CD4-positive, alpha-beta T cell (primary cell): ENCODE data around the gene TNFAIP1. TPM values are rescaled to one million over a fixed set of nuclear protein-coding genes. Genes with fewer than 3 reads are reported as not detected.

Source experiments
- ATAC-seq: fragments of 200-7000 bp; cut with Tn5 transposase; one replicate; pipeline ENCODE4 v1.10.0; 2022; ENCODE audit warnings: mild to moderate bottlenecking; ENCODE audit not compliant: poor library complexity
- CTCF ChIA-PET: fragments of 350-600 bp; sonication (Branson Sonifier 250); formaldehyde crosslinking; loops from one replicate; lab custom pipeline; 2021; ENCODE audit warnings: antibody characterized with exemption, inconsistent platforms; lab: Charles Lee
- POLR2A ChIA-PET: fragments of 350-600 bp; sonication (Branson Sonifier 250); formaldehyde crosslinking; loops from one replicate; lab custom pipeline; 2021; ENCODE audit warnings: antibody characterized with exemption, inconsistent platforms; lab: Charles Lee
- DNase-seq, 14 experiments: peaks; one replicate each; pipeline ENCODE4 v3.0.0-alpha.2; 2013 to 2020; ENCODE audit warnings: mixed read lengths in 2 of 14
- H3K27ac ChIP-seq, 2 donors: one replicate each; pipeline versions ENCODE4 v1.5.1 to v1.7.0; 2013; ENCODE audit warnings: low read length in 2 of 2, low read depth in 1 of 2, mild to moderate bottlenecking in 1 of 2
- H3K27me3 ChIP-seq, 2 experiments: 1 replicate in 1 of 2; 2 replicates in 1 of 2; pipeline versions ENCODE4 v1.6.1 to v1.7.0; 2013; ENCODE audit warnings: low read length in 2 of 2, control low read depth in 1 of 2, mild to moderate bottlenecking in 1 of 2, moderate library complexity in 1 of 2; ENCODE audit not compliant: insufficient read depth in 2 of 2, control insufficient read depth in 1 of 2
- H3K36me3 ChIP-seq: one replicate; pipeline ENCODE4 v1.6.1; 2013; ENCODE audit warnings: low read length, control low read depth; ENCODE audit not compliant: insufficient read depth
- H3K4me1 ChIP-seq: one replicate; pipeline ENCODE4 v1.6.1; 2013; ENCODE audit warnings: low read length, control low read depth; ENCODE audit not compliant: insufficient read depth
- H3K4me3 ChIP-seq: one replicate; pipeline ENCODE4 v1.5.1; 2013; ENCODE audit warnings: mild to moderate bottlenecking, low read length, moderate library complexity
- H3K9me3 ChIP-seq, 2 experiments: 1 replicate in 1 of 2; 2 replicates in 1 of 2; pipeline versions ENCODE4 v1.6.1 to v1.7.0; 2013; ENCODE audit warnings: low read length in 2 of 2, mild to moderate bottlenecking in 2 of 2, control low read depth in 1 of 2, moderate library complexity in 1 of 2; ENCODE audit not compliant: control insufficient read depth in 1 of 2, insufficient read depth in 1 of 2
- H3K27ac Mint-ChIP-seq: one replicate; pipeline ENCODE4 v1.8.0; 2020; ENCODE audit warnings: mixed read lengths
- H3K27me3 Mint-ChIP-seq: one replicate; pipeline ENCODE4 v1.8.0; 2021; ENCODE audit warnings: mixed read lengths
- H3K36me3 Mint-ChIP-seq: one replicate; pipeline ENCODE4 v1.8.0; 2021; ENCODE audit warnings: low read depth, mixed read lengths
- H3K4me1 Mint-ChIP-seq: one replicate; pipeline ENCODE4 v1.8.0; 2021; ENCODE audit warnings: low read depth, mixed read lengths
- H3K4me3 Mint-ChIP-seq: one replicate; pipeline ENCODE4 v1.8.0; 2020; ENCODE audit warnings: mild to moderate bottlenecking, mixed read lengths
- H3K9me3 Mint-ChIP-seq: one replicate; pipeline ENCODE4 v1.8.0; 2020; ENCODE audit warnings: mixed read lengths
- intact Hi-C, 2 experiments: fragments of 100-400 bp; cut with DNase I in 1 of 2; cut with micrococcal nuclease in 1 of 2; formaldehyde crosslinking; loops; one replicate each; pipeline versions ENCODE4 v1.15.1 to v1.9.0; 2023 to 2025; cut with DNase I, micrococcal nuclease
- total RNA-seq, 174 experiments: library from RNA in 2 of 174; stranded (reverse) in 2 of 174; gene quantifications; one replicate each; pipeline ENCODE4 v1.2.3 and lab custom pipeline; 2021 to 2026
- TF ChIP-seq, protein P1 (sequence below): fragments of 200-600 bp; IDR thresholded peaks from one replicate; pipeline ENCODE4 v1.8.0; 2022; ENCODE audit warnings: antibody characterized with exemption, mild to moderate bottlenecking

Gene TNFAIP1
- total RNA-seq, 2 experiments from 2014 or later: 9.5 to 12.1 TPM

DNA sequence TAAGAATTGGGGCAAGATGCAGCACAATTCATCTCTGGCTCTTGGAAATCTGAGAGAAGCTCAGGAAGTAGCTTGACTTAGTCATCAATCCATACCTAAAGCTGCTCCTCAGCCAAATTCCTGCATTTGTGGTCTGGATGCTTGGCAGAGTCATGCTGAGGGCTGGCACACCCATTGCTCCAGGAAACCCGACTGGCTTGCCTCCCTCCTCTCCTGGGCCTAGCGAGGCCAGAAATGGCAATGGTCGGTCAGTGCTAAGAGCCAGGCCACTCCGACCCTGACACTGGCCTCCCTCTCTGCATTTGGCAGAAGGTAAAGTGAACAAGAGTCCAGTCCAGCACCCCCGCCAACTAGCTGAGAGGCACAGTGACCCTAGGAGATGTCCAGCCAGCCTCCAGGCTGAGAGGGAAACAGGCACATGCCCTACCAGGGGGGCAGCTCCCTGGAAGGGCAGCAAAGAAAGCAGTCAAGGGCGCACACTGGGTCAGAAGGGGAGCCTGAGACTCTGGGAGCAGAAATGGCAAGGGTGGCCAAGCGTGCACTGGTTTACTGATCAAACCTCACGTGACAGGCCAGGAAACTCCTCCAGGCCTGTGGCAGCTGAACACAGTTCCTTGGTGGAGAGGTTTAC, 11.8 kb downstream of the TNFAIP1 start:
- Mint-ChIP-seq H3K27me3 (no peaks in the 10 kb centered on the region), H3K36me3 (peaks cover 85% of the 10 kb centered on the region), H3K4me3 (no peak overlapping the region), H3K27ac (no peak overlapping the region), H3K4me1 (no peaks in the 10 kb centered on the region), H3K9me3 (no peaks in the 10 kb centered on the region)
- ChIA-PET POLR2A (interaction anchor here (1.9 to 2.1 kb wide), 3 partner anchors 10 to 12 kb away, joined by 6 to 12 read pairs (median 8); partner anchors contain the start of genes IFT20, POLDIP2 and TNFAIP1), CTCF (no interaction called here)
- Histone ChIP-seq H3K4me1 (no peaks in the 10 kb centered on the region), H3K4me3 (no peak overlapping the region), H3K36me3 (peaks cover 90% of the 10 kb centered on the region), H3K9me3 (no peaks in the 10 kb centered on the region), H3K27ac (no peak overlapping the region), H3K27me3 (no peaks in the 10 kb centered on the region)
- ATAC-seq: no peak
- TF ChIP-seq, protein P1, sequence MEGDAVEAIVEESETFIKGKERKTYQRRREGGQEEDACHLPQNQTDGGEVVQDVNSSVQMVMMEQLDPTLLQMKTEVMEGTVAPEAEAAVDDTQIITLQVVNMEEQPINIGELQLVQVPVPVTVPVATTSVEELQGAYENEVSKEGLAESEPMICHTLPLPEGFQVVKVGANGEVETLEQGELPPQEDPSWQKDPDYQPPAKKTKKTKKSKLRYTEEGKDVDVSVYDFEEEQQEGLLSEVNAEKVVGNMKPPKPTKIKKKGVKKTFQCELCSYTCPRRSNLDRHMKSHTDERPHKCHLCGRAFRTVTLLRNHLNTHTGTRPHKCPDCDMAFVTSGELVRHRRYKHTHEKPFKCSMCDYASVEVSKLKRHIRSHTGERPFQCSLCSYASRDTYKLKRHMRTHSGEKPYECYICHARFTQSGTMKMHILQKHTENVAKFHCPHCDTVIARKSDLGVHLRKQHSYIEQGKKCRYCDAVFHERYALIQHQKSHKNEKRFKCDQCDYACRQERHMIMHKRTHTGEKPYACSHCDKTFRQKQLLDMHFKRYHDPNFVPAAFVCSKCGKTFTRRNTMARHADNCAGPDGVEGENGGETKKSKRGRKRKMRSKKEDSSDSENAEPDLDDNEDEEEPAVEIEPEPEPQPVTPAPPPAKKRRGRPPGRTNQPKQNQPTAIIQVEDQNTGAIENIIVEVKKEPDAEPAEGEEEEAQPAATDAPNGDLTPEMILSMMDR: no peak
- DNase-seq: no peak
- intact Hi-C loops: no loop called here

DNA sequence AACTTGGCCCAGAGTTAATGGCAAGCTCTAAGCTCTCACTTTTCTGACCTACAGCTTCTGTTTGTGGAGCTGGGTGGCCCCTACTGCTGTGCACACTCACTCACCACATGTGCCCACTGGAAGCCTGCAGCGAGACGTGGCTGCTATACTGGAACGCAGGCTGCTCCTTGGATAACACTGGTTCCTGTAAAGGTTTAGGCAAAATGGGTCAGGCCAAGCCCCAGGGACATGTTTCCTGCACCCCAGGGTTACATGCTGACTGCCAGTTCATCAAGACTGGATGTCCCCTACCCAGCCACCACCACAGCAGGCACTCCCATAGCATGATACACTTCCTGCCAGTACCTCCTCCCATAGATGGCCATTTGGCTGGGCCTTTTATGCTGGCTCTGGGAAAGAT, 13.4 kb downstream of the TNFAIP1 start:
- ChIA-PET CTCF (no interaction called here), POLR2A (interaction anchor here (0.7 to 1.9 kb wide), 2 partner anchors 8 to 10 kb away, joined by 4 to 12 read pairs; partner anchors contain the start of gene POLDIP2)
- ATAC-seq: no peak
- H3K27me3 ChIP-seq: no peaks in the 10 kb centered on the region
- H3K27ac ChIP-seq: no peak overlapping the region
- no peaks in the 10 kb centered on the region for H3K27me3 Mint-ChIP-seq
- no peak overlapping the region for H3K27ac Mint-ChIP-seq
- no peak for DNase-seq
- H3K9me3 ChIP-seq: no peaks in the 10 kb centered on the region
- no peaks in the 10 kb centered on the region for H3K9me3 Mint-ChIP-seq
- intact Hi-C loops: no loop called here
- peaks cover 93% of the 10 kb centered on the region for H3K36me3 ChIP-seq
- no peak overlapping the region for H3K4me3 Mint-ChIP-seq
- no peaks in the 10 kb centered on the region for H3K4me1 ChIP-seq
- H3K36me3 Mint-ChIP-seq: peaks cover 87% of the 10 kb centered on the region
- H3K4me3 ChIP-seq: no peak overlapping the region
- H3K4me1 Mint-ChIP-seq: no peaks in the 10 kb centered on the region
- TF ChIP-seq, protein P1: no peak

DNA sequence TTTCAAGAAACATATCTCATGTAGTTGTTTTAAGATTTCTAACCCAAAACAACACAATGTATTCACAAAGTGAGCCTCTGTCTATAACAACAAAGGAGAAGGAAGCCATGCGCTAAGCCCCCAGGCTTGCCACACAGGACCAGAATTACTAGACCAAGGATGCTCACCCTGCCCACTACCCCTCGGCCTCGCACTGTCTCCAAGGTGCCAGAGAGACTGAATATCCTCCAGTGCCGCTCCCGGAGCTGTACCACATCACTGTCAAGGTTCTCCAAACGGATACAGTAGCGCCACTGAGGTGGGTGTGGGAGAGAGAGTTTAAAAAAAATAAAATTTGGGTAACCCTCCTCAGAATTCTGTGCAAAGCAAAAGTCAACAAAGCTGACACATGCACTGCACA, 14.7 kb downstream of the TNFAIP1 start:
- no peak overlapping the region for H3K27ac ChIP-seq
- Mint-ChIP-seq H3K9me3 (no peaks in the 10 kb centered on the region), H3K36me3 (peaks cover 87% of the 10 kb centered on the region), H3K27ac (no peak overlapping the region), H3K4me3 (no peak overlapping the region), H3K4me1 (no peaks in the 10 kb centered on the region), H3K27me3 (no peaks in the 10 kb centered on the region)
- no peaks in the 10 kb centered on the region for H3K9me3 ChIP-seq
- CTCF ChIA-PET: no interaction called here
- no peaks in the 10 kb centered on the region for H3K4me1 ChIP-seq
- TF ChIP-seq, protein P1: no peak
- H3K4me3 ChIP-seq: no peak overlapping the region
- intact Hi-C loops: loop anchor here in 1 of 2 experiments (10.0 kb wide), 1 partner anchor 365 kb away; the partner anchor contains the start of genes PROCA1, RAB34 and RPL23A
- H3K27me3 ChIP-seq: no peaks in the 10 kb centered on the region
- POLR2A ChIA-PET: no interaction called here
- no peak for ATAC-seq
- no peak for DNase-seq
- H3K36me3 ChIP-seq: peaks cover 91% of the 10 kb centered on the region
